Upper lobe of left lung (tissue), 4 donors: ENCODE results near the gene USP17L15.
"Not testable (repeated sequence)": the region's sequence is repeated elsewhere in the genome, so short reads cannot be mapped to it uniquely, and the experiment has no call there.

ENCODE experiments used
- CTCF ChIP-seq, 6 experiments: fragments of 450-650 bp in 4 of 6; fragments of 200-600 bp in 2 of 6; sonication (generic) in 2 of 6; IDR thresholded peaks; one replicate each; pipeline ENCODE4 v1.5.1; 2016 to 2019; ENCODE audit warnings: antibody characterized with exemption in 6 of 6
- EP300 ChIP-seq, 4 donors: sonication (generic); formaldehyde crosslinking; IDR thresholded peaks; one replicate each; pipeline ENCODE4 v1.5.1; 2017; ENCODE audit warnings: antibody characterized with exemption in 4 of 4, control low read depth in 2 of 4

GRCh38 chr4:9257824-9258223 is 23.6 kb downstream of the USP17L15 start, which contains the start of gene USP17L20:
- TF ChIP-seq CTCF, EP300 (IDR thresholded peaks at IDR 0.05): not testable (repeated sequence)
